Endothelial cell of umbilical vein (primary cell): ENCODE data around the gene TANGO2.

ENCODE experiments used
- EZH2 ChIP-seq: IDR thresholded peaks from 2 replicates; pipeline ENCODE4 v1.6.1; 2012; ENCODE audit warnings: borderline replicate concordance, low read depth, mild to moderate bottlenecking, moderate library complexity, low read length, inconsistent platforms; ENCODE audit not compliant: severe bottlenecking
- FOS ChIP-seq: IDR thresholded peaks from 2 replicates; pipeline ENCODE4 v1.6.1; 2011; ENCODE audit warnings: mild to moderate bottlenecking, low read length, moderate library complexity, borderline replicate concordance; ENCODE audit not compliant: insufficient read depth
- GATA2 ChIP-seq: IDR thresholded peaks from 2 replicates; pipeline ENCODE4 v1.7.0; 2011; ENCODE audit warnings: low read depth, mild to moderate bottlenecking, moderate library complexity, mixed read lengths, low read length; ENCODE audit not compliant: insufficient read length, insufficient read depth
- JUN ChIP-seq: IDR thresholded peaks from 2 replicates; pipeline ENCODE4 v1.6.1; 2011; ENCODE audit warnings: borderline replicate concordance, low read depth; ENCODE audit not compliant: insufficient read length, insufficient read depth
- MYC ChIP-seq: IDR thresholded peaks from one replicate; pipeline ENCODE4 v1.6.1; 2011; ENCODE audit warnings: mild to moderate bottlenecking, low read depth, low read length
- POLR2A ChIP-seq: IDR thresholded peaks from 2 replicates; pipeline ENCODE4 v1.6.1; 2012; ENCODE audit warnings: low read depth, mild to moderate bottlenecking, control low read depth, low read length
- POLR2AphosphoS5 ChIP-seq: IDR thresholded peaks from 2 replicates; pipeline ENCODE4 v1.6.1; 2012; ENCODE audit warnings: low read depth, mild to moderate bottlenecking, control low read depth, low read length, moderate library complexity; ENCODE audit not compliant: insufficient read depth
- TF ChIP-seq, protein P1 (sequence below): IDR thresholded peaks from 2 replicates; pipeline ENCODE4 v1.6.1; 2011; ENCODE audit not compliant: insufficient read depth, insufficient read length
- TF ChIP-seq, protein P2 (sequence below), 2 donors: IDR thresholded peaks; 1 replicate in 1 of 2; 2 replicates in 1 of 2; pipeline ENCODE4 v1.5.1; 2011; ENCODE audit warnings: low read length in 2 of 2, mild to moderate bottlenecking in 2 of 2, moderate library complexity in 2 of 2, control low read depth in 1 of 2, inconsistent platforms in 1 of 2, low read depth in 1 of 2; ENCODE audit not compliant: insufficient read depth in 1 of 2; ENCODE audit errors: extremely low read depth in 1 of 2

DNA sequence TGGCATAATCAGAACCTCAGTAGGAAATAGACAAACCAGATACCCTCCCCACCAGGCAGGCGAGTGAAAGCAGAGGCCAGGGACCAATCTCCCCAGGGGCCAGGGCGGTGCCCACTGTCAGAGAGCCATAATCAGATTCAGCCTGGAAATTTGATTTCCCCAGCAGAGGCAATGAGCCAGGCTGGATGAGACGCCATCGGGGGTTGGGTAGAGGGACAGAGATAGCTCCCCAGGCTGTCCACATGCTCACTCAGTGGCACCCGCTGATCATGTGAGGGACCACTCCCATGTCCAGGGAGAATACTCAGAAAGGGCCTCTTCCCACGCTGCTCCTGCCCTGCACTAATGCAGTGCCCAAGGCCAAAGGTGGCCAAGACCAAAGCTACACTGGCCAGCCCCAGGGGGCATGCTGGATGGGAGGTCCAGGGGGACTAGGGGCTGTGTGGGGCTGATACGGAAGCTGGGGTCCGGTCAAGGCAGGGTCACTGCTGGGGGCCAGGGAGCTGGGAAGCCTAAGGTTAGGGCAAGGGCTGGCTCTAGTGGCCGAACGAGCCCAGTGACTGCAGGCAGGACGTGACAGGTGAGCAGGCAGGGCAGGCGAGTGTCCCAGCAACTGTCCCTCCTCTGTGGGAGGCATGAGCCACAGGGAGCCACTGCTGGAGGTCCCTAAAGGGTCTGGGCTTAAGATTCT is 24.1 kb upstream of the TANGO2 start:
- TF ChIP-seq POLR2A (no peak), FOS (no peak), GATA2 (no peak), EZH2 (no peak), MYC (no peak), POLR2AphosphoS5 (no peak), JUN (no peak)
- TF ChIP-seq, protein P1, sequence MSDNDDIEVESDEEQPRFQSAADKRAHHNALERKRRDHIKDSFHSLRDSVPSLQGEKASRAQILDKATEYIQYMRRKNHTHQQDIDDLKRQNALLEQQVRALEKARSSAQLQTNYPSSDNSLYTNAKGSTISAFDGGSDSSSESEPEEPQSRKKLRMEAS = no peak
- TF ChIP-seq, protein P2, sequence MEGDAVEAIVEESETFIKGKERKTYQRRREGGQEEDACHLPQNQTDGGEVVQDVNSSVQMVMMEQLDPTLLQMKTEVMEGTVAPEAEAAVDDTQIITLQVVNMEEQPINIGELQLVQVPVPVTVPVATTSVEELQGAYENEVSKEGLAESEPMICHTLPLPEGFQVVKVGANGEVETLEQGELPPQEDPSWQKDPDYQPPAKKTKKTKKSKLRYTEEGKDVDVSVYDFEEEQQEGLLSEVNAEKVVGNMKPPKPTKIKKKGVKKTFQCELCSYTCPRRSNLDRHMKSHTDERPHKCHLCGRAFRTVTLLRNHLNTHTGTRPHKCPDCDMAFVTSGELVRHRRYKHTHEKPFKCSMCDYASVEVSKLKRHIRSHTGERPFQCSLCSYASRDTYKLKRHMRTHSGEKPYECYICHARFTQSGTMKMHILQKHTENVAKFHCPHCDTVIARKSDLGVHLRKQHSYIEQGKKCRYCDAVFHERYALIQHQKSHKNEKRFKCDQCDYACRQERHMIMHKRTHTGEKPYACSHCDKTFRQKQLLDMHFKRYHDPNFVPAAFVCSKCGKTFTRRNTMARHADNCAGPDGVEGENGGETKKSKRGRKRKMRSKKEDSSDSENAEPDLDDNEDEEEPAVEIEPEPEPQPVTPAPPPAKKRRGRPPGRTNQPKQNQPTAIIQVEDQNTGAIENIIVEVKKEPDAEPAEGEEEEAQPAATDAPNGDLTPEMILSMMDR (IDR thresholded peaks at IDR 0.05; ENCODE audit: extremely low read depth in 1 of 2, insufficient read depth in 1 of 2, low read depth in 1 of 2, low read length in 2 of 2) = no peak
